HG03457 (cell line): Measurements from ENCODE around the gene CFDP1.

Source experiments
- ATAC-seq: cut with Tn5 transposase; IDR thresholded peaks from one replicate; pipeline ENCODE4 v1.9.1; 2021; ENCODE audit warnings: moderate number of reproducible peaks; ENCODE audit not compliant: unreplicated experiment

Gene CFDP1

GRCh38 chr16:75326333-75326732 lies 107.0 kb downstream of the CFDP1 start:
- no peak for ATAC-seq

GRCh38 chr16:75323933-75324332 lies 109.4 kb downstream of the CFDP1 start:
- ATAC-seq: no peak

DNA sequence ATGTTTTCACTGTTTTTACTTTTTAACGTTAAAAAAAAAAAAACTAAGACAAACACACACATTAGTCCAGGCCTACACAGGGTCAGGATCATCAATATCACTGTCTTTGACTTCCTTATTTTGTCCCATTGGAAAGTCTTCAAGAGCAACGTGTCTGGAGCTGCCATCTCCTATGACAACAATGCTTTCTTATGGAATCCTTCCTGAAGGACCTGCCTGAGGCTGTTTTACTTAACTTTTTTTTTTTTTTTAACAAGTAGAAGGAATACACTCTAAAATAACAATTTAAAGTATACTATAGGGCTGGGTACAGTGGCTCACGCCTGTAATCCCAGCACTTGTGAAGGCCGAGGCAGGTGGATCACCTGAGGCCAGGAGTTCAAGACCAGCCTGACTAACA lies 110.1 kb downstream of the CFDP1 start:
- ATAC-seq: no peak

DNA sequence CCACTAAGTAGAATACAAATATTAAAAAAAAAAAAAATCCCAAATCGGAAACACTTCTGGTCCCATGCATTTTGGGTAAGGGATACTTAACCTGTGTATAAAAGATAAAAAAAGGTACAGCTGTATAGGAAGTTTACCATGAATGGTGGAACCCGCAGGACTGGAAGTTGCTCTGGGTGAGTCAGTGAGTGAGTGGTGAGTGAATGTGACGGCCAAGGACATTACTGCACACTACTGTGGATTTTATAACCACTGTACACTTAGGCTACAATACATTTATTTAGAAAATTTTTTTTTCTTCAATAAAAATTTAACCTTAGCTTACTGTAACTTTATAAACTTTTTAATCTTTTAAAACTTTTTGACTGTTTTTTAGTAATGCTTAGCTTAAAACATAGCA lies 110.6 kb downstream of the CFDP1 start:
- ATAC-seq: no peak

DNA sequence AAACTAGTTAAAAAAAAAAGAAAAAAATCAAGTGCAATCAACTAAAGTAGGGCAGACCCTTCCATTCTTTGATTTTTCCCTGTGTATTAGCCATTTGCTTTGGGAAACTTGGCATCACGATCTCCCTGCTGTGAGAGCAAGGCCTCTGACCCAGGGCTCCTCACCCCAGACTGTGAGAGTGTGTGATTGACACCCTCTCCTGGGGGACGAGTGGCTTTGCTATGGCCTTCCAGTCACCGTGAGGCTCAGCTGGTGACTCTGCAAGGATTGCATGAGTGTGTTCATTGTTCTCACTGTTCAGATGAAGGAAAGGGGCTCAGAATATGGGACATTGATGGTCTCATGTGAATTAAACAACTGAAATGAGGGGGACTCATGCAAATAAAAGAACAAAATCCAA lies 112.9 kb downstream of the CFDP1 start:
- no peak for ATAC-seq

- peak; percentile 88 for ATAC-seq
Observed at GRCh38 chr16:75319513-75320411, 113.5 kb downstream of the CFDP1 start.

- no peak for ATAC-seq
Observed at GRCh38 chr16:75318737-75319136, 114.6 kb downstream of the CFDP1 start.

DNA sequence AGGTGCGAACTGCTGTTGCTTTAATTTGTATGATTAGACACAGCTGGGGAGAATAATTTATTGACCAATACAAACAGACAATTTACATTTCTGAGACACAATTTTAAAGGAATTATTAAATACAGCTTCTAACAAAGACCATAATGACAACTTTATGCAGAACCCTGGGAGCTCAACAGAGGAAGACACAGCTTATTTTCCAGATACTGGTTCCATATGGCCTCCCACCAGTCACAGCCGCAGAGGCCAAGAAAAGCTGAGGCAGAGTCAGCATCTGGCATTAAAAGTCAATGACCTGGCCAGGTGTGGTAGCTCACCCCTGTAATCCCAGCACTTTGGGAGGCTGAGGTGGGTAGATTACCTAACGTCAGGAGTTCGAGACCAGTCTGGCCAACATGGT lies 115.8 kb downstream of the CFDP1 start:
- ATAC-seq: no peak

GRCh38 chr16:75317101-75317522 lies 116.2 kb downstream of the CFDP1 start:
- ATAC-seq: no peak

DNA sequence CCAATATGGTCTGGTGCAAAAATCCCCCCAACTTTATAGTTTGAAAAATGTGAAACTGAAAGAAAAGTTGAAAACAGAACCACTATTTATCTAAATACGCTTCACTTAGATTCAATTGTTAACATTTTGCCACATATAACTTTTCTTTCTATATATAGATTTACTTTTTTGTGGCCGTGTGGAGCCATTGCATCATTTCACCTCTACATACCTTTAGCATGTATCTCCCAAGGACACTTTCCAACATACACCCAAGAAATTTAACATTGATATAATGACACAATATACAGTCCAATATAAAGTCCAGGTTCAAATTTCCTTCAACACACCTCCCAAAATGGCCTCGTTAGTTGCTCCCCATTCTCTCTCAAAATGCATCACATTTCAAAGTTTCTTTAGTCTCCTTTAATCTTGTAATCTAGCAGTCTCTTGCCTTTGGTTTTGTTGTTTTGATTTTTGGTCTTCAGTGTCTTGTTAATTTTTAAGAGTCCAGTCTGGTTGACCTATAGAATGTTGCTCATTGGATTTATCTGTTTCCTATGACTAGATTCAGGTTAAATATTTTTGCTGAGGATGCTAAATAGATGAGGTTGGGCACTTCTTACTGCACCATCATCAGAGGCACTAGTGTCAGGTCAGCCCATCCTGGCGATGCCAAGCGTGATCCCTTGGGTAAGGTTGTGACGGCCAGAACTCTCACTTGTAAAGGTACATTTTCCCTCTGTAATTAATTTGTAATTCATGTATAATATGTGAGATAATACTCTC lies 117.6 kb downstream of the CFDP1 start:
- ATAC-seq: no peak

DNA sequence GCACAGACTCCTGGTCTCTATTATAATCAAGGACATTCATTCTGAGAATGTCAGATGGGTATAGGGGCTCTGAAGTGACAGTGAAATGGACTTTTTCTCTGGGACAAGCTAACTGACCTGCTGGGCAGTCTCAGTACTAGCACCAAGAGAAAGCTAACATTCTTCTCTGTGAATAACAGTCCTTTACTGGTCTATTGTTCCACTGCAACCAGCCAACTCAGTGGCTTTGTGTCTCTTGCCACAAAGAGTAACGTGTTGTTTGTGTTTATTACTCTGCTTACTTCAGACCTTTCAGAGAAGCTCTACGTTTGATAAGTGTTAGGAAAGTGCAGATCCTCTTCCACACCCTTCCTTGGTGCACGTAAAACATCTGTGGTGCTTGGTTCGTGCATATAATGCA lies 120.4 kb downstream of the CFDP1 start:
- ATAC-seq: no peak

- no peak for ATAC-seq
Observed at GRCh38 chr16:75311383-75311938, 121.8 kb downstream of the CFDP1 start.

DNA sequence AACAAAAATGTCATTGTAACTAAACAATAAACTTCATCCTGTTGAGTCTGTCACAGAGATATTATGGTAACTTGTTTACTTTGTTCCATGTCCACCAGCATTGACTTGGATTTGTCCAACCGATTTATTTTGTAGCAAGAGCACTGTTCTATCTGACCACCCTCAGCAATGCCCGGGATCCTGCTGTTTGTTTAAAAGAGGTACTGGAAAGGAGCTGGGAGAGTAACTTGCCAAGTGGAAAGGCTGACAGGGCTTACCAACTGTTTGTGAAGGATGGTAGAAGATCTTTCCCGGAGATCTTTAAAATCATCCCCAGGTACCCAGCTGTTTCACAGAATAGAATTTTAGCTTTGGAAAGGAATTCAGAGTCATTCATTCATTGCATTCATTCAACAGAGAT lies 122.8 kb downstream of the CFDP1 start:
- no peak for ATAC-seq

DNA sequence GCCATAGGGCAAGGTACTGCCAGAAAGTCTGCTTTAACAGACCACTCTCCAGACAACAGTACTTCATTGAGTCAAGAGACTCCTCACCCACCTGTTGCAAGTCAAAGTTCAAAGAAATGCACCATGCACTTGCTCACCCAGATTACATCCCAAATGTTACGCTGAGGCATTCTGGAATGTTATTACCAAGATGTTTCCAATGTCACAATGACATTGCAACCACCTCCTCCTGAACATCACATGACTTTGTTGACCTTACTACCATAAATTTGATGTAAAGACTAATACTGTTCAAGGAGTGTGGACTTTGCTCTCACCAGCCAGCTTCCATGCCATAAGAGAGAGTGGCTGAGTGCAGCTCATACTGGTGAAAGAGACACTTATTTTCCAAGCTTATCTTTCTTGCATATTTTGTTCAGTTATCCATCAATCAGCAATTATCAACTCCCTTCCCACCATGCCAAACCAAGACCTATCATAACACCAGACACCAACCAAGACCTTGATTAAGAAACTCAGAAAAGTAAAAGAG lies 123.3 kb downstream of the CFDP1 start:
- no peak for ATAC-seq

DNA sequence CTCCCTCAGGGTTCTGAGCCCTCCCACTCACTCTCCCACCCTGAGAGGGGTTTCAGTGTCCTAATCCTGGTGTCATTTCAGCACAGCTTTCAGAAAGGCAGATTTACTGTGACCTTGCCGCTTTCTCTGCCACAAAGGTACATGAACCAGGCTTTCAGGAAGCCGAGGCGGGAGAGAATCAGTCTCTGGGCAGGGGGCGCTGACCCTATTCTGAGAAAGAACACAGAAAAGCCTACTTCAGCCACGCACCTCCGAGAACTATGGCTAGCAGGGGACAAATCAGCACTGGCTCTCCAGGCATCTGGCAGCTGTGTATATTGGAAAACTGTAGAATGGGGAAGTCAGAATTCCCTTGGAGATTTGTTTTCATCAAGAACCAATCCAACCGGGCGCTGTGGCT lies 124.1 kb downstream of the CFDP1 start:
- no peak for ATAC-seq

- ATAC-seq: no peak
Observed at GRCh38 chr16:75308011-75308410, 125.3 kb downstream of the CFDP1 start.

- ATAC-seq: no peak
Observed at GRCh38 chr16:75307506-75307905, 125.8 kb downstream of the CFDP1 start.

DNA sequence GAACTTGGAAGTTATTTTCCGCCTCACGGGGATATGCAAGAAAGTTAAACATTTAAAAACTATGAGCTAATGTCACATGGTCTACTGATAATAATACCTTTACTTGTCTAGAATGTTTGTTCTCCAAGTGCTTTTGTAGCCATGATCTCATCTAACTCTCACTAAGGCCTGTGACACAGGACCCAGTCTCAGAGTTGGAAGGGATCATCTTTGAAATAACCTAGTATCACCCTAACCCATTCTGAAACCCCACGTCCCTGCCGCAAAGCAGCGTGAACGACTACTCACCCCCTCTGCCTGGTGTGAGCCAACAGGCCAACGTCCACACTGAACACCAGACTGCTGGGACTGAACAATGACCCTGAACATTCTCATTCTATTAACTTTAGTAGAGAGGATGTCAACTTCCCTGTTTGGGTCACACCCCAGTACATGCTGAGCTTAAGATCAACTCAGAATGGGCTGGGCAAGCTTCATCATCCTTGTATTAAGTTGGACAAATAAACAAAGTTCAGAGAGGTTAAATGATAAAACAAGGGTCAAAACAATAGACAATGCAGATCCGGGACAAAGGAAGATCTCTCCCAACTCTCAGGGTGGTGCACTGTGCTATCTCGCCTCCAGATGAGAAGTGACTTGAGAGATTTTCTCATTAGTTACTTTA lies 127.1 kb downstream of the CFDP1 start:
- no peak for ATAC-seq

DNA sequence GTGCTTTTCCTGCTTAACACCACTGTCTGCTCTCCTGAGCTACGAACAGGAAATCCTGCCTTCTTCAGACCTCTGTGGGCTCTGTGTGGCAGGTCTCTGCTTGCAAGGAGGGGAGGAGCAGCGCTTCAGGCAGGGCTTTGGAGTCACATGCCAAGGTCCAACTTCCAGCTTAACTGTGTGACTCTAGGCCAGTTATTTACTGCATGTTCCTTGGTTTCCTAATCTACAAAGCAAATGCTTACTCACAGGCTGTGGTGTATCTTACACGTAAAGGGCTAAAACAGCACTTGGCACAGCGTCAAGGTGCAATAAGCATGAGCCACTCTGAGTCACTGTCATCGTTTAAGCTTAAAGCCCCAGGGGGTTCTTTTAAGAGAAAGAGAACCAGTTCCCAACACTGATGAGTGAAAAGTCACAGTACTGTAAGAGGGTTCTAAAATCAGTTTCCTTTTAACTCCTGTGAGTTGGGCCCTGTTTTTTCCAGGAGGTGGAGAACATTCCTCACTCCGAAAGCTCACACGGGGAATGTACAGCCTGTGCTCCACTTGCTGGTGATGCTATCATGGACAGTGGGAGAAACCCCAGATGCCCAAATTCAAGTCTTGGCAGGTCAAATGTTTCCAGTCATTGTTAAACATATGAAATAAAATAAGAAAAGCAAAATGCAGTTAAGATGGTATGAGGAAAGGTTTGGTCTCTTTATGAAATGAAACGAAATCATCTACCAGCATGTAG lies 127.8 kb downstream of the CFDP1 start:
- ATAC-seq: no peak
